PFSK-1 (cell line): ENCODE results near the gene PCSK9.

ENCODE experiments used
- FOXP2 ChIP-seq: optimal IDR thresholded peaks from 2 replicates; pipeline ENCODE3; 2011; ENCODE audit warnings: borderline replicate concordance, control low read depth, inconsistent platforms; ENCODE audit not compliant: insufficient read depth; ENCODE audit errors: extremely low read length, extremely low read depth
- POLR2AphosphoS5 ChIP-seq: IDR thresholded peaks from 2 replicates; pipeline ENCODE4 v1.6.1; 2012; ENCODE audit warnings: low read depth, mild to moderate bottlenecking, control low read depth, low read length, moderate library complexity
- SIN3A ChIP-seq: IDR thresholded peaks from 2 replicates; pipeline ENCODE4 v1.6.1; 2012; ENCODE audit warnings: mild to moderate bottlenecking, low read length, moderate library complexity, borderline replicate concordance; ENCODE audit not compliant: insufficient read depth
- TAF1 ChIP-seq: IDR thresholded peaks from 2 replicates; pipeline ENCODE4 v1.6.1; 2012; ENCODE audit warnings: low read length, control low read depth, borderline replicate concordance; ENCODE audit not compliant: insufficient read depth
- TF ChIP-seq, protein P1 (sequence below), 2 experiments: IDR thresholded peaks; 2 replicates each; pipeline versions ENCODE4 v1.6.1 to v1.8.0; 2011 to 2012; ENCODE audit warnings: low read depth in 2 of 2, low read length in 2 of 2, control low read depth in 1 of 2, inconsistent platforms in 1 of 2, mild to moderate bottlenecking in 1 of 2, moderate library complexity in 1 of 2; ENCODE audit not compliant: insufficient read depth in 1 of 2

Gene PCSK9

GRCh38 chr1:55067914-55068313, 28.6 kb downstream of the PCSK9 start:
- TF ChIP-seq TAF1 (no peak), POLR2AphosphoS5 (no peak), FOXP2 (no peak), SIN3A (no peak)
- TF ChIP-seq, protein P1, sequence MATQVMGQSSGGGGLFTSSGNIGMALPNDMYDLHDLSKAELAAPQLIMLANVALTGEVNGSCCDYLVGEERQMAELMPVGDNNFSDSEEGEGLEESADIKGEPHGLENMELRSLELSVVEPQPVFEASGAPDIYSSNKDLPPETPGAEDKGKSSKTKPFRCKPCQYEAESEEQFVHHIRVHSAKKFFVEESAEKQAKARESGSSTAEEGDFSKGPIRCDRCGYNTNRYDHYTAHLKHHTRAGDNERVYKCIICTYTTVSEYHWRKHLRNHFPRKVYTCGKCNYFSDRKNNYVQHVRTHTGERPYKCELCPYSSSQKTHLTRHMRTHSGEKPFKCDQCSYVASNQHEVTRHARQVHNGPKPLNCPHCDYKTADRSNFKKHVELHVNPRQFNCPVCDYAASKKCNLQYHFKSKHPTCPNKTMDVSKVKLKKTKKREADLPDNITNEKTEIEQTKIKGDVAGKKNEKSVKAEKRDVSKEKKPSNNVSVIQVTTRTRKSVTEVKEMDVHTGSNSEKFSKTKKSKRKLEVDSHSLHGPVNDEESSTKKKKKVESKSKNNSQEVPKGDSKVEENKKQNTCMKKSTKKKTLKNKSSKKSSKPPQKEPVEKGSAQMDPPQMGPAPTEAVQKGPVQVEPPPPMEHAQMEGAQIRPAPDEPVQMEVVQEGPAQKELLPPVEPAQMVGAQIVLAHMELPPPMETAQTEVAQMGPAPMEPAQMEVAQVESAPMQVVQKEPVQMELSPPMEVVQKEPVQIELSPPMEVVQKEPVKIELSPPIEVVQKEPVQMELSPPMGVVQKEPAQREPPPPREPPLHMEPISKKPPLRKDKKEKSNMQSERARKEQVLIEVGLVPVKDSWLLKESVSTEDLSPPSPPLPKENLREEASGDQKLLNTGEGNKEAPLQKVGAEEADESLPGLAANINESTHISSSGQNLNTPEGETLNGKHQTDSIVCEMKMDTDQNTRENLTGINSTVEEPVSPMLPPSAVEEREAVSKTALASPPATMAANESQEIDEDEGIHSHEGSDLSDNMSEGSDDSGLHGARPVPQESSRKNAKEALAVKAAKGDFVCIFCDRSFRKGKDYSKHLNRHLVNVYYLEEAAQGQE (IDR thresholded peaks at IDR 0.05; ENCODE audit: insufficient read depth in 1 of 2, low read depth in 2 of 2, low read length in 2 of 2): no peak

GRCh38 chr1:55068638-55069037, 29.3 kb downstream of the PCSK9 start:
- no peak for TF ChIP-seq SIN3A
- TF ChIP-seq, protein P1 (IDR thresholded peaks at IDR 0.05; ENCODE audit: insufficient read depth in 1 of 2, low read depth in 2 of 2, low read length in 2 of 2): no peak
- TF ChIP-seq POLR2AphosphoS5: no peak

GRCh38 chr1:55069280-55069679, 29.9 kb downstream of the PCSK9 start:
- no peak for TF ChIP-seq TAF1
- TF ChIP-seq, protein P1 (IDR thresholded peaks at IDR 0.05; ENCODE audit: insufficient read depth in 1 of 2, low read depth in 2 of 2, low read length in 2 of 2): no peak

DNA sequence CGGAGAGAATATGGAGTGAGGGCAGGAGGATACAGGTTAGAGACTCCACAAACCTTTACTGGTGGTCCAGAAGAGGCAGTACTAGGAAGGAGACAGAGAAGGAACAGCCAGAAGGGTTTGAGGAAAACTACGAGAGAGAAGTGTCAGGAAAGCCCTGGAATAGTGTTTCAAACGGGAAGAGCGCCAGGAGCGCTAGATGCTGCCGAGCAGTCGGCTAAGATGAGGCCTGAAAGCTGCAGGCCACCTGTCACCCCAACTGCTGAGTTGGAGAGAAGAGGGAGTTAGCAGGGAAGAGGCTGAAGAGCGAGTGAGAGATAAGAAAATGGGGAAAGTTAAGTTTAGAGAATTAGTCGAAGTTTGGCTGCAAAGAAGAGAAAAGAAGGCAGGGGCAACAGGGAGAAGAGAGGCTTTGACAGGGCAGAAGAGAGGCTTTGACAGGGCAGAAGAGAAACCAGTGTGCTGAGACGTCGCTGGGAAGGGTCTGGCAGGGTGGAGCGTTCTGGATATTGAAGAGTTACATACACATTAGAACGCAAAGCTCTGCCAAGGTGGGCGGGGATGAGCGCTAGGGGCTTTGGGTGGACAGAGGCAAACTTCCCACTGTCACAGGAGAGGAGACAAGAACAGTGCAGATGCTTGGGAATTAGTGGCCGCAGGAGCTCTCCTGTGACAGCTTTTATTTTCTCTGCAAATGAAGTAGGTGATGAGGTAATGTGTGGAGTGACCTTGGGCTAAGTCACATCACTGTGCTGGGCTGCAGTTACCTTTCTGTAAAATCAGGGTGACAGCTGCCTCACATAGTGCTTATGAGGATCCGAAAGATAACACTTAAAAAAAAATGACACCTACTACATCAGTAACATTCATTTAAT, 31.2 kb downstream of the PCSK9 start:
- TF ChIP-seq FOXP2: no peak
- no peak for TF ChIP-seq TAF1
- TF ChIP-seq POLR2AphosphoS5: no peak
- TF ChIP-seq, protein P1 (IDR thresholded peaks at IDR 0.05; ENCODE audit: insufficient read depth in 1 of 2, low read depth in 2 of 2, low read length in 2 of 2): no peak
- no peak for TF ChIP-seq SIN3A

- TF ChIP-seq SIN3A (no peak), FOXP2 (no peak), TAF1 (no peak), POLR2AphosphoS5 (no peak)
- TF ChIP-seq, protein P1 (IDR thresholded peaks at IDR 0.05; ENCODE audit: insufficient read depth in 1 of 2, low read depth in 2 of 2, low read length in 2 of 2): no peak
Measured at GRCh38 chr1:55071477-55071876, 32.1 kb downstream of the PCSK9 start.
